H9 (cell line): ENCODE results near the gene APBA2. TPM values are rescaled to one million over a fixed set of nuclear protein-coding genes. Genes with fewer than 3 reads are reported as not detected.
"Not testable (repeated sequence)": the region's sequence is repeated elsewhere in the genome, so short reads cannot be mapped to it uniquely, and the experiment has no call there.

Experiments
- DNase-seq: peaks from one replicate; pipeline ENCODE4 v3.0.0-alpha.2; 2017
- H2AFZ ChIP-seq: one replicate; pipeline ENCODE4 v1.6.1; 2013; ENCODE audit warnings: mild to moderate bottlenecking, low read length, control low read depth, moderate library complexity
- H2AK5ac ChIP-seq: 2 replicates; pipeline ENCODE4 v1.6.1; 2013; ENCODE audit warnings: low read length, control low read depth, mixed read lengths; ENCODE audit not compliant: insufficient read length
- H2BK120ac ChIP-seq: one replicate; pipeline ENCODE4 v1.6.1; 2013; ENCODE audit warnings: low read depth, mild to moderate bottlenecking, low read length, control low read depth, inconsistent platforms; ENCODE audit not compliant: poor library complexity, severe bottlenecking
- H2BK12ac ChIP-seq: 2 replicates; pipeline ENCODE4 v1.6.1; 2013; ENCODE audit warnings: low read length, control low read depth, mixed read lengths, low read depth; ENCODE audit not compliant: insufficient read length
- H2BK15ac ChIP-seq: 2 replicates; pipeline ENCODE4 v1.6.1; 2013; ENCODE audit warnings: low read depth, low read length, control low read depth
- H2BK20ac ChIP-seq: one replicate; pipeline ENCODE4 v1.6.1; 2013; ENCODE audit warnings: low read depth, mild to moderate bottlenecking, low read length, control low read depth, inconsistent platforms; ENCODE audit not compliant: poor library complexity, severe bottlenecking
- H2BK5ac ChIP-seq: 2 replicates; pipeline ENCODE4 v1.6.1; 2013; ENCODE audit warnings: low read length, control low read depth, mixed read lengths; ENCODE audit not compliant: insufficient read length
- H3K14ac ChIP-seq: 2 replicates; pipeline ENCODE4 v1.6.1; 2013; ENCODE audit warnings: low read length, control low read depth; ENCODE audit not compliant: insufficient read depth
- H3K18ac ChIP-seq: 2 replicates; pipeline ENCODE4 v1.6.1; 2013; ENCODE audit warnings: low read depth, mild to moderate bottlenecking, mixed read lengths, low read length, control low read depth; ENCODE audit not compliant: insufficient read length
- H3K23ac ChIP-seq: 2 replicates; pipeline ENCODE4 v1.6.1; 2013; ENCODE audit warnings: low read length, control low read depth, mixed read lengths, low read depth; ENCODE audit not compliant: insufficient read length
- H3K23me2 ChIP-seq: 2 replicates; pipeline ENCODE4 v1.6.1; 2013; ENCODE audit warnings: low read depth, mild to moderate bottlenecking, mixed read lengths, low read length, control low read depth; ENCODE audit not compliant: insufficient read length, poor library complexity, severe bottlenecking
- H3K27ac ChIP-seq: 2 replicates; pipeline ENCODE4 v1.5.1; 2013; ENCODE audit warnings: low read length, control low read depth, mixed read lengths, low read depth; ENCODE audit not compliant: insufficient read length
- H3K27me3 ChIP-seq: 2 replicates; pipeline ENCODE4 v1.6.1; 2013; ENCODE audit warnings: low read length, control low read depth, inconsistent platforms; ENCODE audit not compliant: insufficient read depth
- H3K4ac ChIP-seq: 2 replicates; pipeline ENCODE4 v1.6.1; 2013; ENCODE audit warnings: low read depth, mild to moderate bottlenecking, control low read depth, inconsistent platforms, low read length, moderate library complexity
- H3K4me1 ChIP-seq: 2 replicates; pipeline ENCODE4 v1.6.1; 2013; ENCODE audit warnings: low read length, control low read depth, inconsistent platforms; ENCODE audit not compliant: insufficient read depth
- H3K4me2 ChIP-seq: 2 replicates; pipeline ENCODE4 v1.6.1; 2013; ENCODE audit warnings: low read length, control low read depth, mixed read lengths; ENCODE audit not compliant: insufficient read length, insufficient read depth
- H3K56ac ChIP-seq: 2 replicates; pipeline ENCODE4 v1.6.1; 2013; ENCODE audit warnings: low read depth, mild to moderate bottlenecking, mixed read lengths, low read length, control low read depth; ENCODE audit not compliant: insufficient read length
- H3K79me1 ChIP-seq: 2 replicates; pipeline ENCODE4 v1.6.1; 2013; ENCODE audit warnings: low read depth, mild to moderate bottlenecking, moderate library complexity, low read length, control low read depth, inconsistent platforms; ENCODE audit not compliant: insufficient read depth, poor library complexity, severe bottlenecking
- H3K79me2 ChIP-seq: 2 replicates; pipeline ENCODE4 v1.6.1; 2013; ENCODE audit warnings: low read length, control low read depth, inconsistent platforms; ENCODE audit not compliant: insufficient read depth
- H3K9ac ChIP-seq: 2 replicates; pipeline ENCODE4 v1.6.1; 2013; ENCODE audit warnings: low read length, control low read depth, mixed read lengths; ENCODE audit not compliant: insufficient read length; ENCODE audit errors: extremely low read depth
- H3K9me3 ChIP-seq: one replicate; pipeline ENCODE4 v1.6.1; 2013; ENCODE audit warnings: low read depth, low read length, inconsistent platforms; ENCODE audit not compliant: control insufficient read depth
- H3T11ph ChIP-seq: one replicate; pipeline ENCODE4 v1.6.1; 2013; ENCODE audit warnings: mild to moderate bottlenecking, low read length, control low read depth, inconsistent platforms
- H4K20me1 ChIP-seq: one replicate; pipeline ENCODE4 v1.6.1; 2013; ENCODE audit not compliant: control insufficient read depth, insufficient read length, insufficient read depth
- H4K5ac ChIP-seq: 2 replicates; pipeline ENCODE4 v1.6.1; 2013; ENCODE audit warnings: low read depth, mild to moderate bottlenecking, mixed read lengths, low read length, control low read depth; ENCODE audit not compliant: insufficient read length
- H4K8ac ChIP-seq: replicated peaks from 2 replicates; pipeline ENCODE4 v1.6.1; 2013; ENCODE audit warnings: low read length, control low read depth, mixed read lengths, low read depth; ENCODE audit not compliant: insufficient read length
- H4K91ac ChIP-seq: 2 replicates; pipeline ENCODE4 v1.6.1; 2013; ENCODE audit warnings: low read depth, mild to moderate bottlenecking, moderate library complexity, mixed read lengths, low read length, control low read depth; ENCODE audit not compliant: insufficient read length
- H3K27ac Mint-ChIP-seq, 3 experiments: 2 replicates in 2 of 3; 3 replicates in 1 of 3; pipeline ENCODE4 v1.8.0; 2020 to 2021; ENCODE audit warnings: mixed read lengths in 3 of 3, mild to moderate bottlenecking in 1 of 3, moderate library complexity in 1 of 3
- H3K27me3 Mint-ChIP-seq: 2 replicates; pipeline ENCODE4 v1.8.0; 2021; ENCODE audit warnings: low read depth, mild to moderate bottlenecking, moderate library complexity, mixed read lengths
- H3K36me3 Mint-ChIP-seq, 3 experiments: 2 replicates in 2 of 3; 3 replicates in 1 of 3; pipeline ENCODE4 v1.8.0; 2020 to 2021; ENCODE audit warnings: low read depth in 3 of 3, mixed read lengths in 3 of 3; ENCODE audit not compliant: insufficient read depth in 1 of 3
- H3K4me1 Mint-ChIP-seq, 2 experiments: 2 replicates each; pipeline ENCODE4 v1.8.0; 2020; ENCODE audit warnings: mixed read lengths in 2 of 2
- H3K4me3 Mint-ChIP-seq, 2 experiments: 2 replicates in 1 of 2; 3 replicates in 1 of 2; pipeline ENCODE4 v1.8.0; 2020 to 2021; ENCODE audit warnings: mild to moderate bottlenecking in 2 of 2, mixed read lengths in 2 of 2, moderate library complexity in 1 of 2
- H3K9me3 Mint-ChIP-seq, 2 experiments: 2 replicates in 1 of 2; 3 replicates in 1 of 2; pipeline ENCODE4 v1.8.0; 2020; ENCODE audit warnings: mild to moderate bottlenecking in 2 of 2, mixed read lengths in 2 of 2, moderate library complexity in 1 of 2
- WGBS: extraction: QIAGEN DNeasy Blood & Tissue Kit; methylation state at CpG from one replicate; pipeline ENCODE4 v1.1.7; 2013; ENCODE audit warnings: missing lambda C conversion rate, low lambda C conversion rate, mixed read lengths; ENCODE audit not compliant: insufficient read length; ENCODE audit errors: extremely low coverage; 5-methylcytosine and 5-hydroxymethylcytosine counted together
- total RNA-seq: library from RNA; stranded (reverse); gene quantifications from 2 replicates; pipeline ENCODE4 v1.2.1, GENCODE V29; 2021

APBA2 gene
- total RNA-seq, 1 experiment from 2014 or later, result 14.3 TPM

DNA sequence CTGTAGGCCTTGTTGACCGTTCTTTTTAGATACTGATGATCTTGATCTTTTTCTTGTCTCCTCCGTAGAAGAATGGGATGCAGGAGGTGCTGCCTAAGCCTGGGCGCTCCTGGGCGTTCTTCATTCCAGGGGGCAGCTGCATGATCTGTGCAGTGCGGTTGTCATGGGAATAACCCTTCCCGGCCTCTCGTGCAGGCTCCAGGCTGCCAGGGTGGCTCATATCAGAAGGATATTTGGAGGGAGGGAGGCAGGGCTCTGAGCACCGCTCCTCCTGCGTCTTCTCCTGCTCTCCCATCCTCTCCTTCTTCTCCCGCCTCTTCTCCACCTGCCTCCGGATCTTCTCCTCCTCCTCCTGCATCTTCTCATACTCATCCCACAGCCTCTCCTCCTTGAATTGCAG is 43.6 kb upstream of the APBA2 start:
- not testable (repeated sequence) for H3K27ac Mint-ChIP-seq
- no CpG with 5 or more reads among the region's 11 CpGs for WGBS

GRCh38 chr15:28843520-28843919 is 42.3 kb upstream of the APBA2 start:
- H4K8ac ChIP-seq, H2BK15ac ChIP-seq, DNase-seq, H4K20me1 ChIP-seq, H2BK12ac ChIP-seq, H3K56ac ChIP-seq, H4K5ac ChIP-seq, H3K79me1 ChIP-seq, H3K27me3 Mint-ChIP-seq, H3K27me3 ChIP-seq, H2BK120ac ChIP-seq, H3K14ac ChIP-seq, H3K18ac ChIP-seq, H3K23me2 ChIP-seq, H2AFZ ChIP-seq, H2BK5ac ChIP-seq, H3K9me3 Mint-ChIP-seq, H3K9me3 ChIP-seq, H3K4ac ChIP-seq, H3K36me3 Mint-ChIP-seq, H2AK5ac ChIP-seq, H2BK20ac ChIP-seq, H4K91ac ChIP-seq, H3K23ac ChIP-seq, H3K9ac ChIP-seq, H3K4me3 Mint-ChIP-seq, H3K4me2 ChIP-seq, H3K4me1 ChIP-seq, H3T11ph ChIP-seq, H3K27ac Mint-ChIP-seq, H3K4me1 Mint-ChIP-seq, H3K27ac ChIP-seq, H3K79me2 ChIP-seq: not testable (repeated sequence)
- no CpG with 5 or more reads among the region's 12 CpGs for WGBS

More for the DNA sequence above, 43.6 kb upstream of the APBA2 start:
- H3K18ac ChIP-seq, DNase-seq, H3K9me3 ChIP-seq, H3K9ac ChIP-seq, H2BK20ac ChIP-seq, H2BK120ac ChIP-seq, H3K4me1 ChIP-seq, H3K79me2 ChIP-seq, H3K4me2 ChIP-seq, H4K20me1 ChIP-seq, H3K27me3 ChIP-seq, H3K4ac ChIP-seq, H4K91ac ChIP-seq, H3K23me2 ChIP-seq, H3K14ac ChIP-seq, H3K56ac ChIP-seq, H4K5ac ChIP-seq, H3K79me1 ChIP-seq, H3K36me3 Mint-ChIP-seq, H3K27ac ChIP-seq, H3K4me3 Mint-ChIP-seq, H4K8ac ChIP-seq, H3K23ac ChIP-seq, H2BK15ac ChIP-seq, H2BK5ac ChIP-seq, H3K27me3 Mint-ChIP-seq, H2AK5ac ChIP-seq, H2BK12ac ChIP-seq, H3T11ph ChIP-seq, H3K4me1 Mint-ChIP-seq, H2AFZ ChIP-seq, H3K9me3 Mint-ChIP-seq: not testable (repeated sequence)
